ENCODE data around the gene LY6G6C. TPM values are rescaled to one million over a fixed set of nuclear protein-coding genes. Genes with fewer than 3 reads are reported as not detected.

The LY6G6C gene
- total RNA-seq, 1 experiment from 2014 or later = 2.1 TPM

DNA sequence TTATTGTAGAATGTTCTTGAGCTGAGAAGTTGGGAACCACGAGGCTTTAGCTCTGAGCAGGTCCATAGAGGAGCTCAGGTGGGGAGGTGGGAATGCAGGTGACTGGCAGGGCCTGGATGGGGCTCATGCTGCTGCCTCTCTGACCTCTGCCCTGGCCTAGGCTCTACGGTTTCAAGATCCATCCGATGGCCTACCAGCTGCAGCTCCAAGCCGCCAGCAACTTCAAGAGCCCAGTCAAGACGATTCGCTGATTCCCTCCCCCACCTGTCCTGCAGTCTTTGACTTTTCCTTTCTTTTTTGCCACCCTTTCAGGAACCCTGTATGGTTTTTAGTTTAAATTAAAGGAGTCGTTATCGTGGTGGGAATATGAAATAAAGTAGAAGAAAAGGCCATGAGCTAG is 51.9 kb downstream of the LY6G6C start, which contains the start of gene LY6G5B:
Gene LY6G5B, plus strand, starts transcription at position 301 of the 400 bp plus-strand sequence. CDS start 975 bp downstream, outside the sequence.
- POLR2A ChIA-PET (ENCODE audit: unreplicated experiment) = no interaction called here
- Histone ChIP-seq H3K4me3 (no peak within 1 kb of the TSS), H3K4me1 (replicated peaks; ENCODE audit: insufficient read depth) (peaks cover 11% of the 10 kb centered on the region), H4K20me1 (ENCODE audit: insufficient read depth) (peaks cover 3% of the 10 kb centered on the region; the same call in 1 of the 2 replicates), H3K9me2 (ENCODE audit: insufficient read depth) (no peaks in the 10 kb centered on the region), H3K9me3 (ENCODE audit: insufficient read depth, low read depth) (no peaks in the 10 kb centered on the region), H3K36me3 (ENCODE audit: low read depth) (peaks cover 29% of the 10 kb centered on the region), H3K79me2 (ENCODE audit: low read depth) (peaks cover 34% of the 10 kb centered on the region), H3K27me3 (ENCODE audit: insufficient read depth, low read depth) (no peaks in the 10 kb centered on the region), H3K27ac (no peak within 1 kb of the TSS), H2AFZ (no peak within 1 kb of the TSS), H3F3A (ENCODE audit: insufficient read depth, low read depth) (peaks cover 30% of the 10 kb centered on the region; the same call in 1 of the 2 replicates), H3K4me2 (no peak within 1 kb of the TSS)
- intact Hi-C loops (cut with micrococcal nuclease; ENCODE audit: unreplicated experiment) = loop anchor here (10.0 kb wide), 1 partner anchor 505 kb away; the partner anchor contains the start of genes AGPAT1 and RNF5
- DNase-seq = no peak
- TF ChIP-seq, protein P1, sequence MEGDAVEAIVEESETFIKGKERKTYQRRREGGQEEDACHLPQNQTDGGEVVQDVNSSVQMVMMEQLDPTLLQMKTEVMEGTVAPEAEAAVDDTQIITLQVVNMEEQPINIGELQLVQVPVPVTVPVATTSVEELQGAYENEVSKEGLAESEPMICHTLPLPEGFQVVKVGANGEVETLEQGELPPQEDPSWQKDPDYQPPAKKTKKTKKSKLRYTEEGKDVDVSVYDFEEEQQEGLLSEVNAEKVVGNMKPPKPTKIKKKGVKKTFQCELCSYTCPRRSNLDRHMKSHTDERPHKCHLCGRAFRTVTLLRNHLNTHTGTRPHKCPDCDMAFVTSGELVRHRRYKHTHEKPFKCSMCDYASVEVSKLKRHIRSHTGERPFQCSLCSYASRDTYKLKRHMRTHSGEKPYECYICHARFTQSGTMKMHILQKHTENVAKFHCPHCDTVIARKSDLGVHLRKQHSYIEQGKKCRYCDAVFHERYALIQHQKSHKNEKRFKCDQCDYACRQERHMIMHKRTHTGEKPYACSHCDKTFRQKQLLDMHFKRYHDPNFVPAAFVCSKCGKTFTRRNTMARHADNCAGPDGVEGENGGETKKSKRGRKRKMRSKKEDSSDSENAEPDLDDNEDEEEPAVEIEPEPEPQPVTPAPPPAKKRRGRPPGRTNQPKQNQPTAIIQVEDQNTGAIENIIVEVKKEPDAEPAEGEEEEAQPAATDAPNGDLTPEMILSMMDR (conservative IDR thresholded peaks at IDR 0.05) = no peak
- TF ChIP-seq EZH2 (IDR thresholded peaks at IDR 0.05; ENCODE audit: low read depth) = no peak
- CTCF ChIA-PET = interaction anchor here (0.6 kb wide), 1 partner anchor 471 kb away, joined by 13 read pairs; no protein-coding TSS in a partner anchor
- no TSS peak for BruUV-seq (replicated peaks)

Small RNAs within 50 kb of the gene (microRNA-seq; reads per million reads assigned to microRNA genes)
- not detected for gene MIR4646 (ENCODE audit: borderline number of aligned reads, borderline replicate concordance)

Other genes starting within 250 kb of the LY6G6C start
- 26.7 and 37.8 TPM in 2 replicates for gene MICB, start 223.6 kb downstream of the LY6G6C start, total RNA-seq (2021)
- gene MCCD1, start 192.8 kb downstream of the LY6G6C start, total RNA-seq (2021) = not detected in 2 replicates
- gene DDX39B, start 179.7 kb downstream of the LY6G6C start, total RNA-seq (2021) = 383 and 436 TPM in 2 replicates
- gene ATP6V1G2, start 175.1 kb downstream of the LY6G6C start, total RNA-seq (2021) = 0.55 and 1.8 TPM in 2 replicates
- gene NFKBIL1, start 174.1 kb downstream of the LY6G6C start, total RNA-seq (2021) = 26.1 and 38.3 TPM in 2 replicates
- gene LTA, start 149.5 kb downstream of the LY6G6C start, total RNA-seq (2021) = not detected in 2 replicates
- gene TNF, start 146.2 kb downstream of the LY6G6C start, total RNA-seq (2021) = not detected in 2 replicates
- gene LTB, start 139.3 kb downstream of the LY6G6C start, total RNA-seq (2021) = 0.63 TPM in 1 of 2 replicates, not detected in the other
- gene LST1, start 135.5 kb downstream of the LY6G6C start, total RNA-seq (2021) = 1.6 TPM in 2 replicates
- not detected in 2 replicates for gene NCR3, start 128.7 kb downstream of the LY6G6C start, total RNA-seq (2021)
- not detected in 2 replicates for gene AIF1, start 106.5 kb downstream of the LY6G6C start, total RNA-seq (2021)
- gene PRRC2A, start 101.0 kb downstream of the LY6G6C start, total RNA-seq (2021) = 182 and 192 TPM in 2 replicates
- 336 and 358 TPM in 2 replicates for gene BAG6, start 69.1 kb downstream of the LY6G6C start, total RNA-seq (2021)
- gene APOM, start 65.9 kb downstream of the LY6G6C start, total RNA-seq (2021) = 2.7 and 2.9 TPM in 2 replicates
- gene C6orf47, start 61.0 kb downstream of the LY6G6C start, total RNA-seq (2021) = 17.2 and 17.8 TPM in 2 replicates
- 11.5 and 13.0 TPM in 2 replicates for gene GPANK1, start 56.7 kb downstream of the LY6G6C start, total RNA-seq (2021)
- gene CSNK2B, start 55.7 kb downstream of the LY6G6C start, total RNA-seq (2021) = 152 and 173 TPM in 2 replicates
- gene LY6G5B, start 51.8 kb downstream of the LY6G6C start, total RNA-seq (2021) = 20.9 and 24.0 TPM in 2 replicates
- gene LY6G5C, start 40.7 kb downstream of the LY6G6C start, total RNA-seq (2021) = 2.6 and 3.7 TPM in 2 replicates
- 31.3 and 35.2 TPM in 2 replicates for gene ABHD16A, start 18.4 kb downstream of the LY6G6C start, total RNA-seq (2021)
- gene LY6G6F, start 14.9 kb downstream of the LY6G6C start, total RNA-seq (2021) = not detected in 2 replicates
- gene LY6G6D, start 6.4 kb downstream of the LY6G6C start, total RNA-seq (2021) = not detected in 2 replicates
- 0.43 and 0.59 TPM in 2 replicates for gene MPIG6B, start 1.6 kb upstream of the LY6G6C start, total RNA-seq (2021)
- gene DDAH2, start 7.6 kb upstream of the LY6G6C start, total RNA-seq (2021) = 58.3 and 99.6 TPM in 2 replicates
- 546 and 599 TPM in 2 replicates for gene CLIC1, start 14.8 kb upstream of the LY6G6C start, total RNA-seq (2021)
- gene MSH5, start 18.3 kb upstream of the LY6G6C start, total RNA-seq (2021) = 50.0 and 68.8 TPM in 2 replicates
- gene SAPCD1, start 40.9 kb upstream of the LY6G6C start, total RNA-seq (2021) = 11.1 and 16.9 TPM in 2 replicates
- 6.0 and 9.6 TPM in 2 replicates for gene VWA7, start 55.6 kb upstream of the LY6G6C start, total RNA-seq (2021)
- gene VARS1, start 74.0 kb upstream of the LY6G6C start, total RNA-seq (2021) = 99.6 and 124 TPM in 2 replicates
- 67.5 and 74.3 TPM in 2 replicates for gene LSM2, start 85.2 kb upstream of the LY6G6C start, total RNA-seq (2021)
- gene HSPA1L, start 93.5 kb upstream of the LY6G6C start, total RNA-seq (2021) = 2.3 and 2.6 TPM in 2 replicates
- 378 and 385 TPM in 2 replicates for gene HSPA1A, start 93.8 kb upstream of the LY6G6C start, total RNA-seq (2021)
- gene HSPA1B, start 106.0 kb upstream of the LY6G6C start, total RNA-seq (2021) = 334 and 340 TPM in 2 replicates
- 23.1 and 23.4 TPM in 2 replicates for gene NEU1, start 141.1 kb upstream of the LY6G6C start, total RNA-seq (2021)
- gene SLC44A4, start 157.3 kb upstream of the LY6G6C start, total RNA-seq (2021) = 44.4 and 44.9 TPM in 2 replicates
- 57.3 and 68.3 TPM in 2 replicates for gene EHMT2, start 176.0 kb upstream of the LY6G6C start, total RNA-seq (2021)
- 16.2 and 20.3 TPM in 2 replicates for gene ZBTB12, start 180.3 kb upstream of the LY6G6C start, total RNA-seq (2021)
- gene C2, start 206.0 kb upstream of the LY6G6C start, total RNA-seq (2021) = 0.96 and 2.4 TPM in 2 replicates
- 22.6 and 25.5 TPM in 2 replicates for gene CFB, start 224.3 kb upstream of the LY6G6C start, total RNA-seq (2021)
- gene NELFE, start 237.2 kb upstream of the LY6G6C start, total RNA-seq (2021) = 43.0 and 50.8 TPM in 2 replicates
- gene SKIC2, start 237.4 kb upstream of the LY6G6C start, total RNA-seq (2021) = 67.9 and 86.0 TPM in 2 replicates

All from PC-9 (cell line).